ENCODE data around the gene GALNT2. TPM values are rescaled to one million over a fixed set of nuclear protein-coding genes. Genes with fewer than 3 reads are reported as not detected.

The GALNT2 gene
- total and polyA plus RNA-seq, 2 donors from 2014 or later, result 20.2 to 59.2 TPM

- Histone ChIP-seq H3K4me1 (ENCODE audit: control insufficient read depth in 2 of 3, insufficient read depth in 2 of 3, low read depth in 1 of 3, low read length in 3 of 3) (peaks cover 0 to 7% (median 7%) of the 10 kb centered on the region in 3 donors), H3K9me3 (ENCODE audit: control insufficient read depth in 2 of 3, insufficient read depth in 1 of 3, low read length in 3 of 3) (no peaks in the 10 kb centered on the region)
These were observed 59.6 kb downstream of the GALNT2 start for GRCh38 chr1:230126529-230127104.

DNA sequence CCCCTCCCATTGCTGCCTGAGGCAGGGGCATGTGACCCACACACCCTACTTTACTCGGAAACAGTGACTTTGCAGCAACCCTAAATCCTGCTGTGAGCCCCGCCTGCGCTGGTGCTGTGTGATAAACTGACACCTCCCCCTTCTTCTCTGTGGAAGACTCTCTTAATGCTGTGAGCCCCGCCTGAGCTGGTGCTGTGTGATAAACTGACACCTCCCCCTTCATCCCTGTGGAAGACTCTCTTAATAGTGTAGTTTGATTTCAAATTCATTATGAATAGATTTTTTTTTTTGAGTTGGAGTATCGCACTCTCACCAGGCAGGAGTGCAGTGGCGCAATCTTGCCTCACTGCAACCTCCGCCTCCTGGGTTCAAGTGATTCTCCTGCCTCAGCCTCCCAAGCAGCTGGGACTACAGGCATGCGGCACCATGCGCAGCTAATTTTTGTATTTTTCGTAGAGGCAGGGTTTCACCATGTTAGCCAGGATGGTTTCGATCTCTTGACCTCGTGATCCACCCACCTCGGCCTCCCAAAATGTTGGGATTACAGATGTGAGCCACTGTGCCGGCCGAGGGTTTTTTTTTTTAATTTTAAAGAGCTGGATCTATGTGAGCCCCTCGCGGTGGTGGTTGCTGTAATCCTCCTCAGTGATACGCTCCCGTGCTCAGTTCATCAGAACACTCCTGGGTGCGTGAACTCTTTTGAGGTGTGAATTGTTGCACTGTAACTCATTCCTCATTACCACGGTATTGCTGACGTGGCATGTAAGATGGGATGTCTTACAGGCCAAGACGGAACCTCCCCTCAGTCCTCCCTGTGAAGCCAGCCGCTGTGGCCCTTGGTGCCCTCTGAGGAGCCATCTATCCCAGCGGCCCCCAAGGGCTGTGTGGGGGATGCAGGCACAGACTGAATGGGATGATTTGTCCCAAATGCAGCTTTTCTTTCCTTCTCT is 60.3 kb downstream of the GALNT2 start:
- no peak overlapping the region for H3K4me3 ChIP-seq (ENCODE audit: low read length in 3 of 3)
- H3K27ac ChIP-seq (ENCODE audit: low read depth in 2 of 2, low read length in 2 of 2), result no peak overlapping the region
- peaks cover 0 to 7% (median 7%) of the 10 kb centered on the region in 3 donors for H3K4me1 ChIP-seq (ENCODE audit: control insufficient read depth in 2 of 3, insufficient read depth in 2 of 3, low read depth in 1 of 3, low read length in 3 of 3)
- H3K9me3 ChIP-seq (ENCODE audit: control insufficient read depth in 2 of 3, insufficient read depth in 1 of 3, low read length in 3 of 3), result no peaks in the 10 kb centered on the region
- FAIRE-seq (no peak), DNase-seq (peak in 1 of 5 donors; percentile 58)
- H3K27me3 ChIP-seq (ENCODE audit: control insufficient read depth, insufficient read depth, low read length), result no peaks in the 10 kb centered on the region
- intact Hi-C loops (cut with DNase I), result no loop called here
- H3K9ac ChIP-seq (ENCODE audit: low read length in 3 of 3), result no peak overlapping the region
- TF ChIP-seq, protein P1, sequence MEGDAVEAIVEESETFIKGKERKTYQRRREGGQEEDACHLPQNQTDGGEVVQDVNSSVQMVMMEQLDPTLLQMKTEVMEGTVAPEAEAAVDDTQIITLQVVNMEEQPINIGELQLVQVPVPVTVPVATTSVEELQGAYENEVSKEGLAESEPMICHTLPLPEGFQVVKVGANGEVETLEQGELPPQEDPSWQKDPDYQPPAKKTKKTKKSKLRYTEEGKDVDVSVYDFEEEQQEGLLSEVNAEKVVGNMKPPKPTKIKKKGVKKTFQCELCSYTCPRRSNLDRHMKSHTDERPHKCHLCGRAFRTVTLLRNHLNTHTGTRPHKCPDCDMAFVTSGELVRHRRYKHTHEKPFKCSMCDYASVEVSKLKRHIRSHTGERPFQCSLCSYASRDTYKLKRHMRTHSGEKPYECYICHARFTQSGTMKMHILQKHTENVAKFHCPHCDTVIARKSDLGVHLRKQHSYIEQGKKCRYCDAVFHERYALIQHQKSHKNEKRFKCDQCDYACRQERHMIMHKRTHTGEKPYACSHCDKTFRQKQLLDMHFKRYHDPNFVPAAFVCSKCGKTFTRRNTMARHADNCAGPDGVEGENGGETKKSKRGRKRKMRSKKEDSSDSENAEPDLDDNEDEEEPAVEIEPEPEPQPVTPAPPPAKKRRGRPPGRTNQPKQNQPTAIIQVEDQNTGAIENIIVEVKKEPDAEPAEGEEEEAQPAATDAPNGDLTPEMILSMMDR (IDR thresholded peaks at IDR 0.05; ENCODE audit: borderline replicate concordance, extremely low read depth, insufficient read depth), result no peak
- no peaks in the 10 kb centered on the region for H3K36me3 ChIP-seq (ENCODE audit: control insufficient read depth in 2 of 3, insufficient read depth in 3 of 3, low read length in 3 of 3)

More at GRCh38 chr1:230126529-230127104, 59.6 kb downstream of the GALNT2 start:
- H3K27me3 ChIP-seq (ENCODE audit: control insufficient read depth, insufficient read depth, low read length), result no peaks in the 10 kb centered on the region
- TF ChIP-seq, protein P1 (IDR thresholded peaks at IDR 0.05; ENCODE audit: borderline replicate concordance, extremely low read depth, insufficient read depth), result no peak
- H3K36me3 ChIP-seq (ENCODE audit: control insufficient read depth in 2 of 3, insufficient read depth in 3 of 3, low read length in 3 of 3), result no peaks in the 10 kb centered on the region
- intact Hi-C loops (cut with DNase I), result no loop called here
- H3K9ac ChIP-seq (ENCODE audit: low read length in 3 of 3), result no peak overlapping the region
- no peak overlapping the region for H3K4me3 ChIP-seq (ENCODE audit: low read length in 3 of 3)
- no peak for FAIRE-seq
- H3K27ac ChIP-seq (ENCODE audit: low read depth in 2 of 2, low read length in 2 of 2), result no peak overlapping the region
- DNase-seq, result no peak

GRCh38 chr1:230128569-230129285 is 61.7 kb downstream of the GALNT2 start:
- TF ChIP-seq, protein P1 (IDR thresholded peaks at IDR 0.05; ENCODE audit: borderline replicate concordance, extremely low read depth, insufficient read depth), result no peak
- no peak for DNase-seq
- Histone ChIP-seq H3K4me3 (ENCODE audit: low read length in 3 of 3) (no peak overlapping the region), H3K36me3 (ENCODE audit: control insufficient read depth in 2 of 3, insufficient read depth in 3 of 3, low read length in 3 of 3) (no peaks in the 10 kb centered on the region), H3K9ac (ENCODE audit: low read length in 3 of 3) (no peak overlapping the region), H3K4me1 (ENCODE audit: control insufficient read depth in 2 of 3, insufficient read depth in 2 of 3, low read depth in 1 of 3, low read length in 3 of 3) (peaks cover 0 to 7% (median 7%) of the 10 kb centered on the region in 3 donors), H3K27ac (ENCODE audit: low read depth in 2 of 2, low read length in 2 of 2) (no peak overlapping the region), H3K9me3 (ENCODE audit: control insufficient read depth in 2 of 3, insufficient read depth in 1 of 3, low read length in 3 of 3) (no peaks in the 10 kb centered on the region), H3K27me3 (ENCODE audit: control insufficient read depth, insufficient read depth, low read length) (no peaks in the 10 kb centered on the region)
- intact Hi-C loops (cut with DNase I), result no loop called here
- FAIRE-seq, result no peak

Measured in kidney (tissue), 14 donors.